Breast epithelium (tissue), 4 donors: ENCODE results near the gene BCL11B. TPM values are rescaled to one million over a fixed set of nuclear protein-coding genes. Genes with fewer than 3 reads are reported as not detected.
A peak's percentile ranks its signal among the peaks of the same experiment; 100 is the strongest.

Experiments
- DNase-seq, 2 donors: peaks; one replicate each; pipeline ENCODE4 v3.0.0-alpha.2; 2019; ENCODE audit warnings: low spot score in 2 of 2
- H3K27ac ChIP-seq, 2 donors: fragments of 200-600 bp; sonication (generic) in 1 of 2; one replicate each; pipeline ENCODE4 v1.5.1; 2016 to 2019; ENCODE audit warnings: mild to moderate bottlenecking in 1 of 2
- H3K27me3 ChIP-seq, 2 donors: fragments of 200-600 bp; sonication (generic) in 1 of 2; one replicate each; pipeline versions ENCODE4 v1.5.1 to v1.6.0; 2017 to 2019; ENCODE audit warnings: control low read depth in 1 of 2, mild to moderate bottlenecking in 1 of 2
- H3K36me3 ChIP-seq: fragments of 200-600 bp; one replicate; pipeline ENCODE4 v1.5.1; 2019
- H3K4me1 ChIP-seq, 2 donors: fragments of 200-600 bp; sonication (generic); one replicate each; pipeline ENCODE4 v1.5.1; 2016 to 2019; ENCODE audit warnings: control low read depth in 1 of 2
- H3K4me3 ChIP-seq, 3 donors: fragments of 200-600 bp; sonication (generic); 1 replicate in 2 of 3; 2 replicates in 1 of 3; pipeline ENCODE4 v1.5.1; 2016 to 2019; ENCODE audit warnings: mild to moderate bottlenecking in 3 of 3, moderate library complexity in 2 of 3
- H3K9me3 ChIP-seq, 2 donors: fragments of 200-600 bp; sonication (generic) in 1 of 2; one replicate each; pipeline ENCODE4 v1.5.1; 2016 to 2019; ENCODE audit warnings: control low read depth in 1 of 2
- POLR2A ChIP-seq: fragments of 450-650 bp; IDR thresholded peaks from one replicate; pipeline ENCODE4 v1.6.1; 2016; ENCODE audit warnings: antibody characterized with exemption, mild to moderate bottlenecking, moderate library complexity
- POLR2AphosphoS5 ChIP-seq, 3 donors: sonication (generic); formaldehyde crosslinking; IDR thresholded peaks; one replicate each; pipeline ENCODE4 v1.6.1; 2017; ENCODE audit warnings: antibody characterized with exemption in 3 of 3
- intact Hi-C: fragments of 100-400 bp; cut with DNase I; formaldehyde crosslinking; loops from one replicate; pipeline ENCODE4 v1.15.1; 2023; ENCODE audit warnings: low total_unique reads
- total RNA-seq, 3 donors: library from RNA; depleted of rRNA; stranded (reverse); fragments of >200 nt; gene quantifications; one replicate each; pipeline ENCODE4 v1.1.0, GENCODE V29; 2016
- TF ChIP-seq, protein P1 (sequence below), 3 donors: fragments of 450-650 bp; IDR thresholded peaks; one replicate each; pipeline ENCODE4 v1.5.1; 2016 to 2017; ENCODE audit warnings: antibody characterized with exemption in 3 of 3, mild to moderate bottlenecking in 3 of 3, moderate library complexity in 3 of 3

BCL11B gene
- total RNA-seq, 3 donors from 2014 or later: 0.96 to 3.9 (median 2.6) TPM

GRCh38 chr14:99237288-99237687 lies 34.7 kb downstream of the BCL11B start:
- H3K4me3 ChIP-seq: no peak overlapping the region
- intact Hi-C loops: no loop called here
- TF ChIP-seq POLR2AphosphoS5 (IDR thresholded peaks at IDR 0.05) (no peak), POLR2A (no peak)
- TF ChIP-seq, protein P1, sequence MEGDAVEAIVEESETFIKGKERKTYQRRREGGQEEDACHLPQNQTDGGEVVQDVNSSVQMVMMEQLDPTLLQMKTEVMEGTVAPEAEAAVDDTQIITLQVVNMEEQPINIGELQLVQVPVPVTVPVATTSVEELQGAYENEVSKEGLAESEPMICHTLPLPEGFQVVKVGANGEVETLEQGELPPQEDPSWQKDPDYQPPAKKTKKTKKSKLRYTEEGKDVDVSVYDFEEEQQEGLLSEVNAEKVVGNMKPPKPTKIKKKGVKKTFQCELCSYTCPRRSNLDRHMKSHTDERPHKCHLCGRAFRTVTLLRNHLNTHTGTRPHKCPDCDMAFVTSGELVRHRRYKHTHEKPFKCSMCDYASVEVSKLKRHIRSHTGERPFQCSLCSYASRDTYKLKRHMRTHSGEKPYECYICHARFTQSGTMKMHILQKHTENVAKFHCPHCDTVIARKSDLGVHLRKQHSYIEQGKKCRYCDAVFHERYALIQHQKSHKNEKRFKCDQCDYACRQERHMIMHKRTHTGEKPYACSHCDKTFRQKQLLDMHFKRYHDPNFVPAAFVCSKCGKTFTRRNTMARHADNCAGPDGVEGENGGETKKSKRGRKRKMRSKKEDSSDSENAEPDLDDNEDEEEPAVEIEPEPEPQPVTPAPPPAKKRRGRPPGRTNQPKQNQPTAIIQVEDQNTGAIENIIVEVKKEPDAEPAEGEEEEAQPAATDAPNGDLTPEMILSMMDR (IDR thresholded peaks at IDR 0.05): no peak
- no peaks in the 10 kb centered on the region for H3K9me3 ChIP-seq
- H3K27ac ChIP-seq: no peak overlapping the region
- no peaks in the 10 kb centered on the region for H3K4me1 ChIP-seq
- peaks cover 0 to 7% of the 10 kb centered on the region in 2 donors for H3K27me3 ChIP-seq
- no peak for DNase-seq
- no peaks in the 10 kb centered on the region for H3K36me3 ChIP-seq

- no peak overlapping the region for H3K27ac ChIP-seq
- H3K4me1 ChIP-seq: no peaks in the 10 kb centered on the region
- DNase-seq: no peak
- H3K27me3 ChIP-seq: peaks cover under 1 to 4% of the 10 kb centered on the region in 2 donors
- TF ChIP-seq POLR2A: no peak
- TF ChIP-seq POLR2AphosphoS5 (IDR thresholded peaks at IDR 0.05): no peak
- TF ChIP-seq, protein P1 (IDR thresholded peaks at IDR 0.05): no peak
- H3K9me3 ChIP-seq: no peaks in the 10 kb centered on the region
- intact Hi-C loops: no loop called here
- no peaks in the 10 kb centered on the region for H3K36me3 ChIP-seq
- H3K4me3 ChIP-seq: no peak overlapping the region
These were observed 35.4 kb downstream of the BCL11B start for GRCh38 chr14:99236386-99237138.

DNA sequence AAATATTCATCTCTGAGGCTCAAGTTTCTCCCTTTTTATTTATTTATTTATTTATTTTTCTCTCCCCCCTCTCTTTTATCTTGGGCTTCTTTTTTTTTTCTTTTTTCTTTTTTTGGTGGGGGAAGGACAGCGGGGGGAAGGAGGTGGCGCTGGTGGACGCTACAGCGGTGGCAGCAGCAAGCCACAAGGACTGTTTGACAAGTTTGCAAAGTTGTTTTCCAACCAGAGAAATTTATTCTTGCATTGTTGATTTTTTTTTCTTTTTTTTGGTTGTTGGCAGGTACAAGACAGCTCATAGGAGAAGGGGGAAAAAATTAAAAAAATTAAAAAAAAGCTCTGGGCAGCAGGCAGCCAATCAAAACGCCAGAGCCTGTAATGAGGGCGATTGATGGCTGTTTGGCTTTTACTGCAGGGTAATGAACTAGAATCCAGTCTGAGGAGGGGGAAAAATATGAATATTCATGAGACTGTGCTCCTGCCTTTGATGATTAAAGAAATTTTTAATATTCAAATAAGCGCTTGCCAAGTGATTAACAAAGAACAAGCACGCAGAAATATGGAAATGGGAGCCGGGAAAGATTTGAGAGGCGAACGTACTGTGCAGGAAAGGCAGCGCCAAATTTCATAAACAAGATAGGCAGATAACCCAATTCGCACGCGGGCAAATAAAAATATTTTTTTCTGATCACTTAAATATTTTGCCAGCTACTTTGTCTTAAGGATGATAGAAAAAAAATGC lies 36.2 kb downstream of the BCL11B start:
- TF ChIP-seq POLR2AphosphoS5 (IDR thresholded peaks at IDR 0.05) (no peak), POLR2A (no peak)
- TF ChIP-seq, protein P1 (IDR thresholded peaks at IDR 0.05): no peak
- H3K27ac ChIP-seq: no peak overlapping the region
- H3K4me1 ChIP-seq: no peaks in the 10 kb centered on the region
- DNase-seq: no peak
- no peaks in the 10 kb centered on the region for H3K9me3 ChIP-seq
- intact Hi-C loops: no loop called here
- no peaks in the 10 kb centered on the region for H3K36me3 ChIP-seq
- H3K27me3 ChIP-seq: peaks cover 2 to 4% of the 10 kb centered on the region in 2 donors
- no peak overlapping the region for H3K4me3 ChIP-seq

DNA sequence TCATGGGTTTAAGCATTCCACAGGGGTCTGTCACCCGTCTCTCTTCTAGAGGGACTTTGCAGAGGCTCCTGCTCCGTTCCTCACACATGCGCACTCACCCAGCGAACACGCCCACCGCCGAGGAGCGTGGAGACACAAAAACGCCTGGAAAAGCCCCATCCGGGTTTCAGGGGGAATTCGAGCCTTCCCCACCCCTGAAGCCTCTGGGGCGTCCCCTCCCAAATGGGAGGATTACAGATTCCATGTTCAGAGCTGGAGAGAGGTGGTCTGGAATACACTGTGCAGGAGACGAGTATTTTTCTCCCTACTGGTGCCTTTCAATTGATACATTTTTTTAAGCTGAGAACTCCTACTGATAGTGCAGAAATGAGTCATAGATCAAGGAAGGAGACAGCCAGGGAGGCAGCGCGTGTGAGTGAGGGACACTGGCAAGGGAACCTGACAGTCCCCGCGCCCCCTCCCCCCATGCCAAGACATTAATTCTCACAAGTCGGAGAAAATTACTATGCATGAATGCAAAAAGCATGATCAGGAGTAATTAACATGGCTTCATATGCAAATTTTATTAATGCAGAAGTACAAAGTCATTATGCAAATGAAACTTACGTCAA lies 36.9 kb downstream of the BCL11B start:
- H3K9me3 ChIP-seq: no peaks in the 10 kb centered on the region
- H3K4me3 ChIP-seq: peak overlapping the region in 2 of 3 donors; percentile 17 to 48
- H3K4me1 ChIP-seq: no peaks in the 10 kb centered on the region
- no peaks in the 10 kb centered on the region for H3K36me3 ChIP-seq
- no peak for TF ChIP-seq POLR2A
- TF ChIP-seq, protein P1 (IDR thresholded peaks at IDR 0.05): no peak
- DNase-seq: no peak
- intact Hi-C loops: no loop called here
- peaks cover 2 to 4% of the 10 kb centered on the region in 2 donors for H3K27me3 ChIP-seq
- H3K27ac ChIP-seq: no peak overlapping the region

DNA sequence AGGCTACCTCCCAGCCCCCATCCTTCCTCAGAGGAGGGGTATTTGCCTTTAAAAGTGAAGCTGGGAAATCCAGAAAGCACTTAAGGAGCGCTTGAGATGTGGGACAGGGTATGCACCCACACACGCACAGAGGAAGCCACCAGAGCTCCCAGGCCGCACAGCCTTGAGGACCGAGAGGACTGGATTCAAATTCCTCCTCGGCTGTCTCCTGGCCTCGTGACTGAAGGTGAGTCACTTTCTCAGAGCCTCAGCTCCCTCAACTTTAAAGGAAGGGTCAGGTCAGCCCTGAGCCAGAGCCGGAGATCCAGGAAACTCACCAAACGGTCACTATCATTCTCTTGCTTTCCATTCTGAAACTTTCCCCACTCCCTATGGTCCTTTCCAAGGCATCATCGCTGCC lies 37.6 kb downstream of the BCL11B start:
- TF ChIP-seq POLR2A (no peak), POLR2AphosphoS5 (IDR thresholded peaks at IDR 0.05) (no peak)
- TF ChIP-seq, protein P1 (IDR thresholded peaks at IDR 0.05): no peak
- H3K27me3 ChIP-seq: peaks cover 2 to 4% of the 10 kb centered on the region in 2 donors

More for the DNA sequence above, 37.6 kb downstream of the BCL11B start:
- intact Hi-C loops: no loop called here
- Histone ChIP-seq H3K27ac (no peak overlapping the region), H3K4me3 (no peak overlapping the region), H3K4me1 (no peaks in the 10 kb centered on the region), H3K9me3 (no peaks in the 10 kb centered on the region), H3K36me3 (no peaks in the 10 kb centered on the region)
- DNase-seq: no peak
